Sciatic nerve (tissue), 2 donors: Measurements from ENCODE around the gene MMP7. TPM values are rescaled to one million over a fixed set of nuclear protein-coding genes. Genes with fewer than 3 reads are reported as not detected.
A peak's percentile ranks its signal among the peaks of the same experiment; 100 is the strongest.

Experiments
- ATAC-seq: fragments of 200-7000 bp; cut with Tn5 transposase; one replicate; pipeline ENCODE4 v1.9.1; 2020; ENCODE audit warnings: mild to moderate bottlenecking, moderate library complexity
- DNase-seq: peaks from one replicate; pipeline ENCODE4 v3.0.0-alpha.2; 2020; ENCODE audit warnings: low spot score
- intact Hi-C: fragments of 100-400 bp; cut with DNase I; formaldehyde crosslinking; loops from one replicate; pipeline ENCODE4 v1.14.2; 2022
- total RNA-seq: library from RNA; stranded (reverse); fragmentation: NEBNext Ultra II Directional; extraction: Animal tissue kit (Norgen Biotek cat#: 25700); gene quantifications from one replicate; pipeline ENCODE4 v1.2.1, GENCODE V29; 2021
- donor health status: DM: no; HTN: no; CAD: no.
- donor health status: DM: no; HTN: no; CAD: no.

The MMP7 gene
- total RNA-seq, 1 donor from 2014 or later = not detected

GRCh38 chr11:102500829-102501228, 29.7 kb downstream of the MMP7 start:
- intact Hi-C loops = no loop called here
- ATAC-seq (no peak), DNase-seq (no peak)

- intact Hi-C loops = loop anchor here (10.0 kb wide), 1 partner anchor 155 kb away; the partner anchor contains the start of gene BIRC2
- DNase-seq (no peak), ATAC-seq (no peak)
Measured at GRCh38 chr11:102499931-102500330, 30.6 kb downstream of the MMP7 start.

GRCh38 chr11:102499151-102499550, 31.4 kb downstream of the MMP7 start:
- ATAC-seq (no peak), DNase-seq (no peak)
- intact Hi-C loops = loop anchor here (10.0 kb wide), 1 partner anchor 154 kb away; the partner anchor contains the start of gene BIRC2

- intact Hi-C loops = loop anchor here (10.0 kb wide), 1 partner anchor 152 kb away; the partner anchor contains the start of gene BIRC2
- ATAC-seq = no peak
- no peak for DNase-seq
Measured at GRCh38 chr11:102497061-102497460, 33.5 kb downstream of the MMP7 start.

- ATAC-seq (peak; percentile 90), DNase-seq (no peak)
- intact Hi-C loops = loop anchor here (10.0 kb wide), 1 partner anchor 151 kb away; the partner anchor contains the start of gene BIRC2
Measured at GRCh38 chr11:102495161-102496042, 35.1 kb downstream of the MMP7 start.

GRCh38 chr11:102494216-102494615, 36.3 kb downstream of the MMP7 start:
- DNase-seq (no peak), ATAC-seq (no peak)
- intact Hi-C loops = loop anchor here (10.0 kb wide), 1 partner anchor 149 kb away; the partner anchor contains the start of gene BIRC2

GRCh38 chr11:102493524-102493923, 37.0 kb downstream of the MMP7 start:
- DNase-seq (no peak), ATAC-seq (no peak)
- intact Hi-C loops = loop anchor here (10.0 kb wide), 1 partner anchor 149 kb away; the partner anchor contains the start of gene BIRC2

GRCh38 chr11:102491969-102492368, 38.6 kb downstream of the MMP7 start:
- DNase-seq (no peak), ATAC-seq (no peak)
- intact Hi-C loops = loop anchor here (10.0 kb wide), 1 partner anchor 147 kb away; the partner anchor contains the start of gene BIRC2

- intact Hi-C loops = loop anchor here (10.0 kb wide), 1 partner anchor 145 kb away; the partner anchor contains the start of gene BIRC2
- DNase-seq (no peak), ATAC-seq (no peak)
Measured at GRCh38 chr11:102489186-102490145, 41.1 kb downstream of the MMP7 start.

- intact Hi-C loops = no loop called here
- ATAC-seq (no peak), DNase-seq (no peak)
Measured at GRCh38 chr11:102488208-102488607, 42.3 kb downstream of the MMP7 start.

- ATAC-seq (no peak), DNase-seq (no peak)
- intact Hi-C loops = no loop called here
Measured at GRCh38 chr11:102487214-102487613, 43.3 kb downstream of the MMP7 start.

- ATAC-seq (no peak), DNase-seq (no peak)
- intact Hi-C loops = no loop called here
Measured at GRCh38 chr11:102486584-102486983, 44.0 kb downstream of the MMP7 start.

- ATAC-seq (no peak), DNase-seq (no peak)
- intact Hi-C loops = no loop called here
Measured at GRCh38 chr11:102485095-102485722, 45.3 kb downstream of the MMP7 start.

GRCh38 chr11:102482433-102482832, 48.1 kb downstream of the MMP7 start:
- ATAC-seq (no peak), DNase-seq (no peak)
- intact Hi-C loops = no loop called here

GRCh38 chr11:102479733-102480132, 50.8 kb downstream of the MMP7 start:
- DNase-seq (no peak), ATAC-seq (no peak)
- intact Hi-C loops = no loop called here

- intact Hi-C loops = no loop called here
- no peak for DNase-seq
- ATAC-seq = no peak
Measured at GRCh38 chr11:102478673-102479299, 51.8 kb downstream of the MMP7 start.

GRCh38 chr11:102476812-102477211, 53.7 kb downstream of the MMP7 start:
- ATAC-seq (no peak), DNase-seq (no peak)
- intact Hi-C loops = no loop called here

- DNase-seq (no peak), ATAC-seq (no peak)
- intact Hi-C loops = no loop called here
Measured at GRCh38 chr11:102476069-102476468, 54.5 kb downstream of the MMP7 start.
